Activated T-helper 17 cell treated with anti-CD3 and anti-CD28 coated beads, Interleukin-2, amount 50 U/mL, for 72 hours (primary cell): ENCODE measurements around the gene ZNF174. TPM values are rescaled to one million over a fixed set of nuclear protein-coding genes. Genes with fewer than 3 reads are reported as not detected.

Experiments used
- total RNA-seq, 2 donors: library from RNA; stranded (reverse); gene quantifications; one replicate each; pipeline ENCODE4 v1.2.3, GENCODE V29; 2022

The ZNF174 gene
- total RNA-seq, 2 donors from 2014 or later = 5.8 to 8.4 TPM

Other genes starting within 250 kb of the ZNF174 start
- gene OR1F1, start 213.0 kb upstream of the ZNF174 start, total RNA-seq = under 1 TPM in 1 of 2 donors, not detected in 1; 0.37 TPM
- gene ZNF200, start 166.1 kb upstream of the ZNF174 start, total RNA-seq = 10 to 100 TPM; 14.6 to 23.2 TPM
- under 1 TPM in 1 of 2 donors, not detected in 1; 0.11 TPM for gene MEFV, start 144.6 kb upstream of the ZNF174 start, total RNA-seq
- 10 to 100 TPM; 19.3 to 21.4 TPM for gene ZNF263, start 117.7 kb upstream of the ZNF174 start, total RNA-seq
- 1 to 10 TPM; 2.3 to 4.0 TPM for gene TIGD7, start 95.8 kb upstream of the ZNF174 start, total RNA-seq
- 10 to 100 TPM; 19.4 to 26.9 TPM for gene ZNF75A, start 95.7 kb upstream of the ZNF174 start, total RNA-seq
- not detected for gene OR2C1, start 45.3 kb upstream of the ZNF174 start, total RNA-seq
- gene ZSCAN32, start 211 bp upstream of the ZNF174 start, total RNA-seq = 10 to 100 TPM in 1 of 2 donors, 1 to 10 TPM in 1; 8.4 to 10.5 TPM
- 1 to 10 TPM; 2.0 to 3.0 TPM for gene ZNF597, start 42.3 kb downstream of the ZNF174 start, total RNA-seq
- gene NAA60, start 42.5 kb downstream of the ZNF174 start, total RNA-seq = 10 to 100 TPM; 36.8 to 38.7 TPM
- gene C16orf90, start 94.3 kb downstream of the ZNF174 start, total RNA-seq = not detected
- gene CLUAP1, start 99.8 kb downstream of the ZNF174 start, total RNA-seq = 10 to 100 TPM; 14.9 to 15.7 TPM
- gene NLRC3, start 176.2 kb downstream of the ZNF174 start, total RNA-seq = 10 to 100 TPM; 36.8 to 49.1 TPM
- gene SLX4, start 210.4 kb downstream of the ZNF174 start, total RNA-seq = 10 to 100 TPM; 10.8 to 14.5 TPM